Measurements from ENCODE around the gene LAMA2. TPM values are rescaled to one million over a fixed set of nuclear protein-coding genes. Genes with fewer than 3 reads are reported as not detected.

LAMA2 gene
- total and polyA plus RNA-seq, 2 of the 8 experiments (the other 6 are each of a cell fraction or from before 2014, with no cell fraction given), result 1.3 to 3.8 TPM

DNA sequence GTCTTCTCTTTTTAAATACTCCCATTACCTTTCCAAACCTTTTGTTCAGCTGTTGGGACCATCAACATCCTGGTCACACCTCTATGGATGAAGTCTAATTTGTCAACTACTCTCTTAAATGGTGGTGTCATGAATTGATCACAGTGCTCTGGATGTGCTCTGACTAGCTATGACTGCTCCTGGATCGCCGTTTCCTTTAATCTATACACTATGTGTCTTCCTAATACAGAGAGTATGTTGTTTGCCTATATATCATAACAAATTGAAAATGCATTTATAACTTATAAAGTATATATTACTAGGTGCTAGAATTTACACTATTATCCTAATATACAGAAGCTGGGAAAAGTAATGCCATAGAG is 357.5 kb downstream of the LAMA2 start:
- H3K4me1 ChIP-seq (replicated peaks in 1 of 4; ENCODE audit: control insufficient read depth in 3 of 4, insufficient read depth in 4 of 4, low read length in 3 of 4), result no peaks in the 10 kb centered on the region
- H2BK120ac ChIP-seq (replicated peaks; ENCODE audit: low read depth, low read length), result no peak overlapping the region
- H3K27ac ChIP-seq (ENCODE audit: low read depth, low read length), result no peak overlapping the region
- H2BK20ac ChIP-seq (ENCODE audit: low read length), result no peak overlapping the region
- DNase-seq (ENCODE audit: low read depth in 1 of 2, low spot score in 2 of 2) (no peak), FAIRE-seq (no peak)
- H3K36me3 ChIP-seq (ENCODE audit: control insufficient read depth in 2 of 4, insufficient read depth in 4 of 4, low read length in 3 of 4), result no peaks in the 10 kb centered on the region
- H2BK15ac ChIP-seq (ENCODE audit: low read length), result no peak overlapping the region
- H3K56ac ChIP-seq (replicated peaks; ENCODE audit: insufficient read length, low read depth, low read length), result no peak overlapping the region
- no peaks in the 10 kb centered on the region for H3K79me2 ChIP-seq (ENCODE audit: control insufficient read depth in 1 of 2, insufficient read depth in 2 of 2, low read length in 2 of 2)
- H3K9me3 ChIP-seq (ENCODE audit: insufficient read depth in 2 of 2, low read depth in 1 of 2, low read length in 1 of 2), result no peaks in the 10 kb centered on the region
- WGBS, 2 experiments (ENCODE audit: extremely low coverage in 1 of 2, insufficient coverage in 1 of 2, insufficient read length in 1 of 2, insufficient replicate concordance in 2 of 2, low coverage in 1 of 2, low lambda C conversion rate in 2 of 2, missing lambda C conversion rate in 1 of 2), result 95% methylated on average over 2 of the region's 2 CpGs; no CpG with 5 or more reads in 1 of the 2 experiments
- ChIA-PET CTCF (ENCODE audit: partially characterized antibody) (interaction anchor here (1.1 to 4.7 kb wide), 3 partner anchors 8 to 24 kb away, joined by 3 to 23 read pairs (median 5); no protein-coding TSS in a partner anchor), POLR2A (ENCODE audit: partially characterized antibody) (no interaction called here)
- no peak overlapping the region for H3K14ac ChIP-seq (ENCODE audit: insufficient read length)
- no peak overlapping the region for H4K5ac ChIP-seq (ENCODE audit: insufficient read length, low read depth, low read length)
- no peak overlapping the region for H3K23ac ChIP-seq (ENCODE audit: insufficient read length)
- no peaks in the 10 kb centered on the region for H3K23me2 ChIP-seq (ENCODE audit: low read depth, low read length)
- H2BK5ac ChIP-seq (ENCODE audit: low read depth, low read length), result no peak overlapping the region
- H3K27me3 ChIP-seq (replicated peaks in 1 of 4; ENCODE audit: control insufficient read depth in 3 of 4, extremely low read depth in 1 of 4, insufficient read depth in 3 of 4, low read length in 3 of 4), result no peaks in the 10 kb centered on the region
- H4K91ac ChIP-seq (replicated peaks; ENCODE audit: insufficient read length, low read length), result no peak overlapping the region
- H2BK12ac ChIP-seq (ENCODE audit: low read depth, low read length), result no peak overlapping the region
- no peak overlapping the region for H2AK5ac ChIP-seq (ENCODE audit: low read depth, low read length)
- no peak overlapping the region for H3K4ac ChIP-seq (replicated peaks; ENCODE audit: insufficient read length, low read depth, low read length)
- no peak overlapping the region for H3K9ac ChIP-seq (replicated peaks in 1 of 4; ENCODE audit: extremely low read depth in 1 of 4, low read depth in 3 of 4, low read length in 3 of 4)
- no peak overlapping the region for H4K8ac ChIP-seq (ENCODE audit: extremely low read depth, insufficient read depth, low read length)
- H3K18ac ChIP-seq (ENCODE audit: extremely low read depth, low read length), result no peak overlapping the region
- no peaks in the 10 kb centered on the region for H4K20me1 ChIP-seq (replicated peaks in 1 of 2; ENCODE audit: control insufficient read depth in 1 of 2, insufficient read depth in 2 of 2, low read length in 2 of 2)
- H3K79me1 ChIP-seq (ENCODE audit: low read depth, low read length), result no peaks in the 10 kb centered on the region
- H3K4me2 ChIP-seq (ENCODE audit: insufficient read depth in 1 of 2, low read depth in 2 of 2, low read length in 2 of 2), result no peak overlapping the region
- no peak overlapping the region for H3K4me3 ChIP-seq (ENCODE audit: extremely low read depth in 1 of 4, insufficient read depth in 2 of 4, low read depth in 3 of 4, low read length in 4 of 4)
- H2AFZ ChIP-seq (ENCODE audit: low read length), result no peak overlapping the region
- TF ChIP-seq PHF8 (conservative IDR thresholded peaks at IDR 0.05; ENCODE audit: low read depth, low read length), result no peak
- no peak for TF ChIP-seq SIX5 (IDR thresholded peaks at IDR 0.05; ENCODE audit: low read depth, low read length)
- no peak for TF ChIP-seq RXRA (IDR thresholded peaks at IDR 0.05; ENCODE audit: insufficient read depth, low read depth, low read length)
- TF ChIP-seq JUND (IDR thresholded peaks at IDR 0.05; ENCODE audit: low read length), result no peak
- no peak for TF ChIP-seq POLR2A (IDR thresholded peaks at IDR 0.05; ENCODE audit: control extremely low read depth in 1 of 2, low read depth in 2 of 2, low read length in 2 of 2)
- no peak for TF ChIP-seq E2F6 (IDR thresholded peaks at IDR 0.05)
- TF ChIP-seq HDAC6 (IDR thresholded peaks at IDR 0.05; ENCODE audit: low read depth, low read length), result no peak
- no peak for TF ChIP-seq USF2 (IDR thresholded peaks at IDR 0.05; ENCODE audit: low read length)
- TF ChIP-seq ZNF274 (IDR thresholded peaks at IDR 0.05; ENCODE audit: borderline replicate concordance, extremely low read depth, low read length), result no peak
- no peak for TF ChIP-seq CREB1 (IDR thresholded peaks at IDR 0.05)
- no peak for TF ChIP-seq SP2 (IDR thresholded peaks at IDR 0.05; ENCODE audit: low read length)
- no peak for TF ChIP-seq JUN (IDR thresholded peaks at IDR 0.05; ENCODE audit: low read depth, low read length)
- no peak for TF ChIP-seq TCF12 (IDR thresholded peaks at IDR 0.05; ENCODE audit: low read depth, low read length)
- TF ChIP-seq POU5F1 (IDR thresholded peaks at IDR 0.05; ENCODE audit: low read depth, low read length), result no peak
- no peak for TF ChIP-seq NRF1 (IDR thresholded peaks at IDR 0.05; ENCODE audit: low read depth, low read length)
